Measurements from ENCODE around the gene DNAI4. TPM values are rescaled to one million over a fixed set of nuclear protein-coding genes. Genes with fewer than 3 reads are reported as not detected.

Gene DNAI4
- total and polyA plus RNA-seq, 2 donors (not counting 3 experiments of a cell fraction or from before 2014, with no cell fraction given), result 0.51 to 3.3 TPM

DNA sequence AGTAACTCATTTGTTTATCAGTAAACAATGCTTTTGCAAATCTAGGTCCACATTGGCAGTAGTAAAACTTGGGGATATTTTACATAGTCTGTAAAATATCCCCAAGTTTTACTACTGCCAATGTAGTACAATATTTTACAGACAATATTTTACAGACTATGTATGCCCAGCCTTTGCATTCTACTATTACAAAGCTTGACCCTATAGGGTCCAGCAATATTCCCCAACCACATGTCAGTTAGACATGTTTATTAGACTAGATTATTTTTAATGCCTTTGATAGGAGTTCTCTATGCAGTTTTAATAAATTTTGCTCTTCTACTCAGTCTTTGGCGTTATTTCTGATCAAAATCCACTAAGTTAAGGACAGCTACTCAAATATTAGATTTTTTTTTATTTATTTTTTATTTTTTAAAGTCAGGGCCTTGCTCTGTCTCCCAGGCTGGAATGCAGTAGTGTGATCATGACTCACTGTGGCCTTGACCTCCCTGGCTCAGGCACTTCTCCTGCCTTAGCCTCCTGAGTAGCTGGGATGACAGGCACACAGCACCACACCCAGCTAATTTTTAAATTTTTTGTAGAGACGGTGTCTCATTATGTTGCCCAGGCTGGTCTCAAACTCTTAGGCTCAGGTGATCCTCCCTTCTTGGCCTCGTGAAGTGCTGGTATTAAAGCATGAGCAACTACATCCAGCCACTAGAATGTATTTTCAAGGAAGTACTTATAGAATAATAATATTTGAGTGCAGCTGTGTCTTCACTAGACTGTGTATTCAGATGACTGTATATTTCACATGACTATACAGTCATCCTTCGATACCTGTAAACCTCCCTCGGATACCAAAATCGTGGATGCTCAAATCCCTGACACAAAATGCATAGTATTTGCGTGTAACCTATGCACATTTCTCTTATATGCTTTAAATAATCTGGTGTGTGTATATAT is 19.9 kb upstream of the DNAI4 start:
- dilution Hi-C loops (cut with MboI; ENCODE audit: extremely low pct_ligation_motif_present, low sequenced_read_pairs) (no loop called here), intact Hi-C loops (cut with micrococcal nuclease) (no loop called here)
- no TSS peak for BruUV-seq (replicated peaks)
- peak; percentile 79 for FAIRE-seq
- CTCF ChIA-PET, result interaction anchor here (0.6 to 1.8 kb wide), 5 partner anchors 11 to 307 kb away, joined by 3 to 5 read pairs (median 3); no protein-coding TSS in a partner anchor
- Histone ChIP-seq H2AFZ (ENCODE audit: low read depth, low read length) (no peak overlapping the region), H3K27me3 (ENCODE audit: control insufficient read depth in 2 of 2, insufficient read depth in 2 of 2, low read length in 2 of 2) (no peaks in the 10 kb centered on the region), H3K9me1 (replicated peaks; ENCODE audit: control insufficient read depth, extremely low read depth, insufficient read depth, low read length) (no peaks in the 10 kb centered on the region), H3K79me2 (ENCODE audit: control insufficient read depth, insufficient read depth, low read length) (peaks cover 70% of the 10 kb centered on the region), H3K9me3 (replicated peaks; ENCODE audit: control insufficient read depth, insufficient read depth, low read length) (no peaks in the 10 kb centered on the region), H3K4me2 (ENCODE audit: insufficient read depth, low read length) (no peak overlapping the region), H3K36me3 (ENCODE audit: control insufficient read depth in 2 of 2, extremely low read depth in 1 of 2, insufficient read depth in 2 of 2, low read length in 2 of 2) (peaks cover 4 to 6% of the 10 kb centered on the region in 2 experiments), H3K9ac (replicated peaks; ENCODE audit: extremely low read depth, insufficient read depth, low read length) (no peak overlapping the region), H3K4me1 (ENCODE audit: control insufficient read depth, extremely low read depth, insufficient read depth, low read length) (peaks cover 32% of the 10 kb centered on the region), H4K20me1 (replicated peaks; ENCODE audit: control insufficient read depth, extremely low read depth, insufficient read depth, low read length) (no peaks in the 10 kb centered on the region), H3K27ac (ENCODE audit: insufficient read depth, low read depth, low read length) (peak overlapping the region; percentile 69), H3K4me3 (replicated peaks in 1 of 3; ENCODE audit: insufficient read depth in 1 of 3, low read depth in 1 of 3, low read length in 3 of 3) (no peak overlapping the region)
- TF ChIP-seq EZH2 (IDR thresholded peaks at IDR 0.05; ENCODE audit: borderline replicate concordance, low read depth, low read length, severe bottlenecking) (no peak), FOS (IDR thresholded peaks at IDR 0.05; ENCODE audit: borderline replicate concordance, insufficient read depth, low read length) (peak; percentile 83), JUN (IDR thresholded peaks at IDR 0.05; ENCODE audit: borderline replicate concordance, insufficient read depth, insufficient read length, low read depth) (peak; percentile 41), MYC (IDR thresholded peaks at IDR 0.05; ENCODE audit: low read depth, low read length) (no peak), POLR2AphosphoS5 (IDR thresholded peaks at IDR 0.05; ENCODE audit: insufficient read depth, low read depth, low read length) (peak; percentile 39), POLR2A (IDR thresholded peaks at IDR 0.05; ENCODE audit: low read depth, low read length) (no peak)
- POLR2A ChIA-PET, result no interaction called here
- peak; percentile 80 for DNase-seq (ENCODE audit: low read depth, low spot score)

Measured in endothelial cell of umbilical vein (primary cell).